ENCODE results near the gene MYL10.
"Not testable (repeated sequence)": the region's sequence is repeated elsewhere in the genome, so short reads cannot be mapped to it uniquely, and the experiment has no call there.

The MYL10 gene

DNA sequence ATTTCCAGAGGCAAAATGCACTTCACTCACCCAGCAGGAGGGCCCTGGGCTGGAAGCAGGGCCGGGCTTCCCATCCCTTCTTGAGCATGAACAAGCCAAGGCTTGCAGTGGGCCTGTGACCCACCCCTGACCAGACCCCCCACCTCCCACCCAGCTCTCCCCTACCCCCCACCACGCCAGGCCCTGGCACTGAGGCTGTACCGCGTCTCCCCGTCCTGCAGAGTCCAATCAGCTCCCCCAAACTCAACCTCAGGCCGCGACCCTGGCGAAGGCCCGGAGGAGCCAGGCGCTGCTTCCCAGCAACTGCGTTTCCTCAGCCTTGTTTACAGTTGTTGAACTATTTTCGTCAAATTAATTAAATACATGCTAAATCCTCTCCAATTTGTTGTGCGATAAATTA, 16.9 kb upstream of the MYL10 start:
- H3K27ac ChIP-seq (ENCODE audit: low read depth, low read length): no peak overlapping the region
- peaks cover 2% of the 10 kb centered on the region for H3K27me3 ChIP-seq (ENCODE audit: control insufficient read depth, insufficient read depth, low read length)
- no peak overlapping the region for H3K9ac ChIP-seq (ENCODE audit: low read length)
- H3K4me3 ChIP-seq (ENCODE audit: low read length): no peak overlapping the region
- H3K36me3 ChIP-seq (ENCODE audit: control insufficient read depth, insufficient read depth, low read length): no peaks in the 10 kb centered on the region
- no peaks in the 10 kb centered on the region for H3K4me1 ChIP-seq (ENCODE audit: control insufficient read depth, insufficient read depth, low read length)

GRCh38 chr7:101644879-101645278, 15.8 kb upstream of the MYL10 start:
- Histone ChIP-seq H3K9ac (ENCODE audit: low read length) (no peak overlapping the region), H3K36me3 (ENCODE audit: control insufficient read depth, insufficient read depth, low read length) (no peaks in the 10 kb centered on the region), H3K27me3 (ENCODE audit: control insufficient read depth, insufficient read depth, low read length) (no peaks in the 10 kb centered on the region), H3K4me1 (ENCODE audit: control insufficient read depth, insufficient read depth, low read length) (no peaks in the 10 kb centered on the region), H3K27ac (ENCODE audit: low read depth, low read length) (no peak overlapping the region), H3K4me3 (ENCODE audit: low read length) (no peak overlapping the region)

DNA sequence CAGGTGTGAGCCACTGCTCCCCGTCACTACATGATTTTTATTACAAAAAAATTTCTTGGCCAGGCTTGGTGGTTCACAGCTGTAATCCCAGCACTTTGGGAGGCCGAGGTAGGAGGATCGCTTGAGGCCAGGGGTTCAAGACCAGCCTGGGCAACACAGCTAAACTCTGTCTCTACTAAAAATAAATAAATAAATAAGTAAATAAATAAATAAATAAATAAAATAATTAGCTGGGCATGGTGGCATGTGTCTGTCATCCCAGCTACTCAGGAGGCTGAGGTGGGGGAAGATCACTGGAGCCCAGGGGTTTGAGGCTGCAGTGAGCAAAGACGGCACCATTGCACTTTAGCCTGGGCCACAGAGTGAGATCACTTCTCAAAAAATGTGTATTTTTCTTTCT, 10.0 kb upstream of the MYL10 start:
- not testable (repeated sequence) for H3K27ac ChIP-seq (ENCODE audit: low read depth, low read length); H3K27me3 ChIP-seq (ENCODE audit: control insufficient read depth, insufficient read depth, low read length); H3K4me1 ChIP-seq (ENCODE audit: control insufficient read depth, insufficient read depth, low read length); H3K4me3 ChIP-seq (ENCODE audit: low read length); H3K36me3 ChIP-seq (ENCODE audit: control insufficient read depth, insufficient read depth, low read length); H3K9ac ChIP-seq (ENCODE audit: low read length)

DNA sequence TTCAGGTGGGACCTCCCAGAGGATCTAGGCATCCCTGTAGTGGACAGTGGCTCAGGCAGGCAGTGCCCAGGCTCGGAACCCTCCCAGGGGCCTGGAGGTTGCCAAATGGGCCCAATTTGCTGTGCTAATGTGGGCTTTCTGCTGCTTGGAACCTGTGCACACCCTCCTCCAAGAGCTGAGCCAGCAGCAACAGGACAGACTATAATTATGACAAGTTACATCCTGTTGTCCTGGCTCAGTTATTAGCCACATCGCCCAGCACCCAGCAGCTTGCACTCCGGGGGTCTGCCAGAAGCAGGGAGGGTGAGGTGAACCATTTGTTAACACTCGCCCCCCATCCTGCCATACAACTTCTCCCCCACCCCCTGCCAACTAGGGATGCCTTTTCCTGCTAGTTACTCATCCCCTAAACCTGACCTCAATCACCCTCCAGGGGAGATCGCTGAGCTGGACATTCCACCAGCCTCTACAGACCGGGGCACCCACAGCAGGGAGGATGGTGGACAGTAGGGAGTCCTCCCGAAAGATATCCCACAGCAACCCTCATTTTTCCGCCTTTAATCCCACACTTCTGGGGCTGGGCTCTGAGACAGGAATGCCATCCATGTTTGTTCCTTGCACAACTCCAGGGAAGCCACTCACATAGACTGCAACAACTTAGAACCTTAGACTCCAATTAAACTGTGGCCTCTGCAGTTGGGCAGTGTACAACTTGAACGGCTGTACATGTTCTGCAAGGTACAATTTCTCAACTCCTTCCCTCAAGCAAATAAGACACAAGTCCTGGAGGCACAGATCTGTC, 7.9 kb upstream of the MYL10 start:
- no peak overlapping the region for H3K9ac ChIP-seq (ENCODE audit: low read length)
- H3K36me3 ChIP-seq (ENCODE audit: control insufficient read depth, insufficient read depth, low read length): no peaks in the 10 kb centered on the region
- H3K27me3 ChIP-seq (ENCODE audit: control insufficient read depth, insufficient read depth, low read length): no peaks in the 10 kb centered on the region

DNA sequence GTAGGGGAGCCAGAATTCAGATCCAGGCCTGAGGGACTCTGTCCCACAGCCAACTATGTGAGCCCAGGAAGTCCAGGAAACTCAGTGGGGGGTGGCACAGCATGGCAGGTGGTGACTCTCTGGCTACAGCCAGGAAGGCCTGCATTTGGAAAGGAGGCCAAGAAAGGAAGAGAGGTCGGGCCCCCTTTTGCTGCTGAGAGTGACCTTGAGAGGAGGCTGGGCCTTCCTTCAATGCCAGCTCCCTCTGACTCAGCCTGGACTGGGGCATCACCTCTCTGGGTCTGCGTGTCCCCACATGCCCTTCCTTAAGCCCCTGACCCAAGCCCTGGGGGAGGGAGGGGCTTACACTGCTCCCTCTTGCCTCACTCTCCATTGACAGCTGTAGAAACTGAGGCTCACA, 6.4 kb upstream of the MYL10 start:
- no peaks in the 10 kb centered on the region for H3K27me3 ChIP-seq (ENCODE audit: control insufficient read depth, insufficient read depth, low read length)
- no peak overlapping the region for H3K27ac ChIP-seq (ENCODE audit: low read depth, low read length)
- no peak overlapping the region for H3K9ac ChIP-seq (ENCODE audit: low read length)
- no peak overlapping the region for H3K4me3 ChIP-seq (ENCODE audit: low read length)
- H3K4me1 ChIP-seq (ENCODE audit: control insufficient read depth, insufficient read depth, low read length): no peaks in the 10 kb centered on the region
- H3K36me3 ChIP-seq (ENCODE audit: control insufficient read depth, insufficient read depth, low read length): no peaks in the 10 kb centered on the region

More for the DNA sequence above, 7.9 kb upstream of the MYL10 start:
- no peak overlapping the region for H3K27ac ChIP-seq (ENCODE audit: low read depth, low read length)
- no peaks in the 10 kb centered on the region for H3K4me1 ChIP-seq (ENCODE audit: control insufficient read depth, insufficient read depth, low read length)
- no peak overlapping the region for H3K4me3 ChIP-seq (ENCODE audit: low read length)

- H3K9ac ChIP-seq (ENCODE audit: low read length): no peak overlapping the region
- no peak overlapping the region for H3K27ac ChIP-seq (ENCODE audit: low read depth, low read length)
- H3K4me3 ChIP-seq (ENCODE audit: low read length): no peak overlapping the region
- no peaks in the 10 kb centered on the region for H3K36me3 ChIP-seq (ENCODE audit: control insufficient read depth, insufficient read depth, low read length)
- H3K27me3 ChIP-seq (ENCODE audit: control insufficient read depth, insufficient read depth, low read length): no peaks in the 10 kb centered on the region
- H3K4me1 ChIP-seq (ENCODE audit: control insufficient read depth, insufficient read depth, low read length): no peaks in the 10 kb centered on the region
Measured at GRCh38 chr7:101634196-101634717, 5.2 kb upstream of the MYL10 start.

GRCh38 chr7:101633511-101633910, 4.4 kb upstream of the MYL10 start:
- Histone ChIP-seq H3K4me3 (ENCODE audit: low read length) (no peak overlapping the region), H3K36me3 (ENCODE audit: control insufficient read depth, insufficient read depth, low read length) (no peaks in the 10 kb centered on the region), H3K27ac (ENCODE audit: low read depth, low read length) (no peak overlapping the region), H3K9ac (ENCODE audit: low read length) (no peak overlapping the region), H3K4me1 (ENCODE audit: control insufficient read depth, insufficient read depth, low read length) (no peaks in the 10 kb centered on the region), H3K27me3 (ENCODE audit: control insufficient read depth, insufficient read depth, low read length) (no peaks in the 10 kb centered on the region)

GRCh38 chr7:101632641-101633040, 3.5 kb upstream of the MYL10 start:
- Histone ChIP-seq H3K27ac (ENCODE audit: low read depth, low read length) (no peak overlapping the region), H3K4me1 (ENCODE audit: control insufficient read depth, insufficient read depth, low read length) (no peaks in the 10 kb centered on the region), H3K27me3 (ENCODE audit: control insufficient read depth, insufficient read depth, low read length) (no peaks in the 10 kb centered on the region), H3K36me3 (ENCODE audit: control insufficient read depth, insufficient read depth, low read length) (no peaks in the 10 kb centered on the region), H3K4me3 (ENCODE audit: low read length) (no peak overlapping the region), H3K9ac (ENCODE audit: low read length) (no peak overlapping the region)

DNA sequence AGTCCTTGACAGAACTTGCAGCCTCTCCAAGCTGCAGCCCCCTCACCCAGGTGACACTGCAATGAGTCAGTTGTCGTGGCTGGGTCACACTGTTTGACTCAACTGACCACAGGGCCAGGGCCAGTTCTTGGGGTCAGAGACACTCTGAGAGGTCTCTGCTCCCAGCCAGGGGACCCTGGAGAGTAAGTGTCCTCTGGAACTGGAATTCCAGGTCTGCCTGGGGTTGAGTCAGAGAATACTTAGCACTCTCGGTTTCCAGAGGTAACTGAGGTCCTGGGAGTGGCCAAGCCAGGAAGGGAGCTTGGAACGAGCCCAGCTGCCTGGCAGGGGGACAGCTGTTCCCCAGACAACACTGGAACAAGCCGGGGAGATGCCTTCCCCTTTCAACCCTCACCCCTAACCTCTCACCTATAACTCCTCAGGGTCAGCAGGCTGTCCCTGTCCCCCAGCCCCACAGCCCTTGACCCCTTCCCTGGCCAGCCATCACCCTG, 2.2 kb upstream of the MYL10 start:
- Histone ChIP-seq H3K4me1 (ENCODE audit: control insufficient read depth, insufficient read depth, low read length) (no peaks in the 10 kb centered on the region), H3K9ac (ENCODE audit: low read length) (no peak overlapping the region), H3K36me3 (ENCODE audit: control insufficient read depth, insufficient read depth, low read length) (no peaks in the 10 kb centered on the region), H3K4me3 (ENCODE audit: low read length) (no peak overlapping the region), H3K27me3 (ENCODE audit: control insufficient read depth, insufficient read depth, low read length) (peaks cover 3% of the 10 kb centered on the region), H3K27ac (ENCODE audit: low read depth, low read length) (no peak overlapping the region)

DNA sequence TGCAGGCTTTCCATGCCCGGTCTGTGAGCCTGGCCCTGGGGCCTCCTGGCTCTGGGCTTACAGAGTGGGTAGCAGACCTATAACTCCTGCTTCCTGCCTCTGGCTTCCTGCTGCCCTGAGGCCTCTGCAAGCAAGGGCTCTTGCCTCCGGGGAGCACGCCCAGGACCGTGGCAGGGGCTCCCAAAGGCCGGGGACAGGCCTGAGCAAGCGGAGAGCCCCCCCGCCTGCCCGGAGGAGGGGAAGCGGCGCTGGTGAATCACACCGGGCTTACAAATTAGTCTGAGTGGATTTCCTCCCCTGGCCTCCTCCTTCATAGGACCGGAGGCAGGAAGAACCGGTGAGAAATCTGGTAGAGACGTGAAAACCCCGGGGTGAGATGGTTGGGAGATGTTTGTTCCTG, 1.5 kb upstream of the MYL10 start:
- no peaks in the 10 kb centered on the region for H3K36me3 ChIP-seq (ENCODE audit: control insufficient read depth, insufficient read depth, low read length)
- peaks cover 6% of the 10 kb centered on the region for H3K27me3 ChIP-seq (ENCODE audit: control insufficient read depth, insufficient read depth, low read length)
- no peaks in the 10 kb centered on the region for H3K4me1 ChIP-seq (ENCODE audit: control insufficient read depth, insufficient read depth, low read length)
- H3K9ac ChIP-seq (ENCODE audit: low read length): no peak overlapping the region
- no peak overlapping the region for H3K4me3 ChIP-seq (ENCODE audit: low read length)
- no peak overlapping the region for H3K27ac ChIP-seq (ENCODE audit: low read depth, low read length)

GRCh38 chr7:101628522-101628921, 574 bp downstream of the MYL10 start:
- H3K4me3 ChIP-seq (ENCODE audit: low read length): no peak overlapping the region
- H3K27me3 ChIP-seq (ENCODE audit: control insufficient read depth, insufficient read depth, low read length): peaks cover 14% of the 10 kb centered on the region
- H3K27ac ChIP-seq (ENCODE audit: low read depth, low read length): no peak overlapping the region
- no peaks in the 10 kb centered on the region for H3K36me3 ChIP-seq (ENCODE audit: control insufficient read depth, insufficient read depth, low read length)
- no peak overlapping the region for H3K9ac ChIP-seq (ENCODE audit: low read length)
- no peaks in the 10 kb centered on the region for H3K4me1 ChIP-seq (ENCODE audit: control insufficient read depth, insufficient read depth, low read length)

DNA sequence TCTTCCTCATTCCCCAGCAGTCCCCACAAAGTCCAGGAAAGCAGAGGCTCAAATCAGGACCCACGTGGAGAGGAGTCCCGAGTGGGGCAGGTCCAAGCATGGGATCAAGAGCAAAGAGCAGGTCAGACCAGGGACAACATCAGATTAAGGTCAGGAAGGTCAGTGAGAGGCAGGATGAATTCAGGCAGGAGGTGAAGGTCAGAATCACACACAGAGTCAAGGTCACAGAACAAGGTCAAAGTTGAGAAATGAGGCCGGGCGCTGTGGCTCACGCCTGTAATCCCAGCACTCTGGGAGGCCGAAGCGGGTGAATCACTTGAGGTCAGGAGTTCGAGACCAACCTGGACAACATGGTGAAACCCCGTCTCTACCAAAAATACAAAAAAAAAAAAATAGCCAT, 2.3 kb downstream of the MYL10 start:
- no peak overlapping the region for H3K27ac ChIP-seq (ENCODE audit: low read depth, low read length)
- no peaks in the 10 kb centered on the region for H3K36me3 ChIP-seq (ENCODE audit: control insufficient read depth, insufficient read depth, low read length)
- peaks cover 14% of the 10 kb centered on the region for H3K27me3 ChIP-seq (ENCODE audit: control insufficient read depth, insufficient read depth, low read length)
- no peak overlapping the region for H3K9ac ChIP-seq (ENCODE audit: low read length)
- no peak overlapping the region for H3K4me3 ChIP-seq (ENCODE audit: low read length)
- H3K4me1 ChIP-seq (ENCODE audit: control insufficient read depth, insufficient read depth, low read length): no peaks in the 10 kb centered on the region

GRCh38 chr7:101626069-101626671, 2.9 kb downstream of the MYL10 start:
- no peak overlapping the region for H3K4me3 ChIP-seq (ENCODE audit: low read length)
- H3K27me3 ChIP-seq (ENCODE audit: control insufficient read depth, insufficient read depth, low read length): peaks cover 14% of the 10 kb centered on the region
- H3K27ac ChIP-seq (ENCODE audit: low read depth, low read length): no peak overlapping the region
- no peaks in the 10 kb centered on the region for H3K36me3 ChIP-seq (ENCODE audit: control insufficient read depth, insufficient read depth, low read length)
- no peak overlapping the region for H3K9ac ChIP-seq (ENCODE audit: low read length)
- H3K4me1 ChIP-seq (ENCODE audit: control insufficient read depth, insufficient read depth, low read length): no peaks in the 10 kb centered on the region
